OCI-M1 (cell line): ENCODE measurements around the gene ZNRF3.
"Not testable (repeated sequence)": the region's sequence is repeated elsewhere in the genome, so short reads cannot be mapped to it uniquely, and the experiment has no call there.

ENCODE experiments used
- DNase-seq: peaks from one replicate; lab custom pipeline; 2025; lab: John Stamatoyannopoulos, UW

Gene ZNRF3

DNA sequence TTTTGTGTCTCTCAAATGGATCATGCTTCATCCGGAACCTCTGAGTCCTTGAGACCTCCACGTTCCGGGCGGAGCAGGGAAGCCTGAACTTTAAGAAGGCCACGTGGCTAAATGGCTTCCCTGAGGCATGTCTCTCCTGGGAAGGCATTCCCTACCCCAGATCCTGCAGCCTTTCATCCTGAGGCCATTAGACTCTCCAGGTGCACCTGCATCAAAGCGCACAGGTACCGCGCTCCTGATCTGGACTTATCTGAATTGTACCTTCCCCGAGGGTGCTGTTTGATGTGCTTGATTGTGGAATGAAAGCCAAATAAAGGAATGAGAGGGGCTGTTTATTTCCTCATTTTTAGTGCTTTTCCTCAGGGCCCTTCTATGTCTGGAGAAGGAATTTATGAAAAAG, 155.8 kb downstream of the ZNRF3 start:
- no peak for DNase-seq

DNA sequence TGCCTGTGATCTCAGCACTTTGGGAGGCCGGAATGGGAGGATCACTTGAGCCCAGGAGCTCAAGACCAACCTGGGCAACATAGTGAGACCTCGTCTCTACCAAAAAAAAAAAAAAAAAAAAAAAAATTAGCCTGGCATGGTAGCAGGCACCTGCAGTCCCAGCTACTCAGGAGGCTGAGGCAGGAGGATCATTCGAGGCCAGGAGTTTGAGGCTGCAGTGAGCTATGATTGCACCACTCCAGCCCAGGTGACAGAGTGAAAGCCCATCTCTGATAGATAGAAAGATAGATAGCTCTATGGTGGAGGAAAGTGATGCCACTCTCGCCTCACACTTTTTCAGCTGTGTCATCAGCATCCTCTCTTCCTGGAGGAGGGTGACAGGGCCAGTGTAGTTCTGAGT, 156.3 kb downstream of the ZNRF3 start:
- not testable (repeated sequence) for DNase-seq

- peak; percentile 82 for DNase-seq
These were observed 157.3 kb downstream of the ZNRF3 start for GRCh38 chr22:29040385-29041275.

DNA sequence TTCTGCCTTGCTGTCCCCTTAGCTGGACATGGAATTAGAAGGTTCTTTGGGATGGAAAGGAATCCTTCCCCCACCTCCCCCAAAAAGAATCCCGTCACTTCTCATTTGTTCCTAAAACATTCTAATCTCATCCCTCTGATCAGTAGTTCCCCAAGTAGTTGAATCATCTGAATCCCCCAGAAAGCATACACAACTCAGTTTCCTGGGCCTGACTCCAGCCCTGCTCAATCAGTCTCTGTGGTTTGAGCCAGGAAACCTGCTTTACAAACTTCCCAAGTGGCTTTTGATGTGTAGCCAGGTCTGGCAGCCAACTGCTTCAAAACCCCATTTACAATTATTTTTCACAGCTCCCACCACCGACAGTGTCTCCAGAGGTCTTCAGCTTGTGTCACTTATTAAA, 158.0 kb downstream of the ZNRF3 start:
- no peak for DNase-seq

DNA sequence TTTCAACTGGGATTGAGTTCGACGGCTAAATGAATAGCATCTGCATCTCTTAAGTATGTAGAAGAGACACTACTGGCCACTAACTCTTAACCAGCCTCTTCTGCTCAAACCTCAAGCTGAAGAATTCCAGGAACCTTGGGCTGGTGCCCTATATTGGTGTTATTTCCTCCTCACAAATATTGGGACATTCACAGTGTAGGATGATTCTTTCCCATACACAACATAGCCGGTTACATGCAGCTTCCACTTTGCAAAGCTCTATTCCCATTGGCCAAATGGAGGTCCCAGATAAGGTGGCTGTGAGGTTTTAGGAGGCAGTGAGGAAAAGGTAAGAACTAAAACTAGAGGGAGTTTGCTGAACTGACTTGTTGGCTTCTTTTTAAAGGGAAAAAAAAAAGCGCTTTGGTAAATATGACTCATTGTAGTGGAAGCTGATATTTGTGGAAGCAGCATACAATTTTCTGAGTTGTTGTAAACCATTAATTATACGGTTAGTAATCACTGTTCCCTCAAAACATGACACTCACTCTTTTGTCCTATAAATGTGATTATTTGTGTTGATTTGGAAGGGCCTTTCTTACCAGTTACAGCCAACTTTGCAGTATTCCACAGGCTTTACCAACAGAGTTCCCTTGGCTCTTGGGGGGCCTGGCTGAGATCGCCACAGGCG, 160.7 kb downstream of the ZNRF3 start:
- DNase-seq, result no peak

DNA sequence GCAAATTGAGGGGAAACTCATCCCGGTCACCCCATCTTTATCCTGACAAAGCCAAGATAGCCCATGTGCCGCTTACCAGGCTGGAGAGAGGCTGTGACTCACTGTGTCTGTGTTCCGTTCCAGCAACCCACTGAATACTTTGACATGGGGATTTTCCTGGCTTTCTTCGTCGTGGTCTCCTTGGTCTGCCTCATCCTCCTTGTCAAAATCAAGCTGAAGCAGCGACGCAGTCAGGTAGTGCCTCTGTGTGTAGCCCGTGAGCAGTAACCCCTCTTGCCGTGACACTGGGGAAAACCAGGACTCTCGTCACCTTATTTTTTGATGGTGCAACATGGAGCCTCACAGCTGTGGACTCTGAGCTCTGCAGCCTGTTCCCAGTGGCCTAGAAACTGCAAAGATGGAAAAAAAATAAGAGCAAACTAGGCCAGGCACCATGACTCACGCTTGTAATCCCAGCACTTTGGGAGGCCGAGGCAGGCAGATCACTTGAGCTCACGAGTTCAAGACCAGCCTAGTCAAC, 161.3 kb downstream of the ZNRF3 start:
- no peak for DNase-seq

DNA sequence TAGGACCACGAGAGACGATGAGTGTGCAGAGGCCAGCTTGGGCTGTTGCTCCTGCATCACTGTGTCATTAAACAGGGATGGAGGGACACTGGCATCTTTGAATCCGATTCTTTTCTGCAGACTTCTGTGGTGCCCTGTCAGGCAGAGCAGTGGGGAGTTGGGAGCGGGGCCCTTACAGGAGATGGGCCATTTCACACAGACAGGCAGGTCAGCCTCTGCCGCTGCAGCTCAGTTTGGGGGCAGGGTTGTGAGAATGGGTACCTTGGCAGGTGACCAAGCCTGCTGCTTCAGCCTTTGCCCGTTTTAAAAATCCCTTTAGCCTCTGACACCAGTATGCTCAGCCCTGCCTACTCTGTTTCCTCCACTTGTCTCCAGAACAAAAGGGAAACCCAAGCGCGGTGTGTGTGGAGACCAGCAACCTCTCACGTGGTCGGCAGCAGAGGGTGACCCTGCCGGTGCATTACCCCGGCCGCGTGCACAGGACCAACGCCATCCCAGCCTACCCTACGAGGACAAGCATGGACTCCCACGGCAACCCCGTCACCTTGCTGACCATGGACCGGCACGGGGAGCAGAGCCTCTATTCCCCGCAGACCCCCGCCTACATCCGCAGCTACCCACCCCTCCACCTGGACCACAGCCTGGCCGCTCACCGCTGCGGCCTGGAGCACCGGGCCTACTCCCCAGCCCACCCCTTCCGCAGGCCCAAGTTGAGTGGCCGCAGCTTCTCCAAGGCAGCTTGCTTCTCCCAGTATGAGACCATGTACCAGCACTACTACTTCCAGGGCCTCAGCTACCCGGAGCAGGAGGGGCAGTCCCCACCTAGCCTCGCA, 165.7 kb downstream of the ZNRF3 start:
- DNase-seq, result no peak

DNA sequence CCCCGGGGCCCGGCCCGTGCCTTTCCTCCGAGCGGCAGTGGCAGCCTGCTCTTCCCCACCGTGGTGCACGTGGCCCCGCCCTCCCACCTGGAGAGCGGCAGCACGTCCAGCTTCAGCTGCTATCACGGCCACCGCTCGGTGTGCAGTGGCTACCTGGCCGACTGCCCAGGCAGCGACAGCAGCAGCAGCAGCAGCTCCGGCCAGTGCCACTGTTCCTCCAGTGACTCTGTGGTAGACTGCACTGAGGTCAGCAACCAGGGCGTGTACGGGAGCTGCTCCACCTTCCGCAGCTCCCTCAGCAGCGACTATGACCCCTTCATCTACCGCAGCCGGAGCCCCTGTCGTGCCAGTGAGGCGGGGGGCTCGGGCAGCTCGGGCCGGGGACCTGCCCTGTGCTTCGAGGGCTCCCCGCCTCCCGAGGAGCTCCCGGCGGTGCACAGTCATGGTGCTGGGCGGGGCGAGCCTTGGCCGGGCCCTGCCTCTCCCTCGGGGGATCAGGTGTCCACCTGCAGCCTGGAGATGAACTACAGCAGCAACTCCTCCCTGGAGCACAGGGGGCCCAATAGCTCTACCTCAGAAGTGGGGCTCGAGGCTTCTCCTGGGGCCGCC, 166.4 kb downstream of the ZNRF3 start:
- no peak for DNase-seq

- no peak for DNase-seq
These were observed 167.1 kb downstream of the ZNRF3 start for GRCh38 chr22:29050457-29050856.

DNA sequence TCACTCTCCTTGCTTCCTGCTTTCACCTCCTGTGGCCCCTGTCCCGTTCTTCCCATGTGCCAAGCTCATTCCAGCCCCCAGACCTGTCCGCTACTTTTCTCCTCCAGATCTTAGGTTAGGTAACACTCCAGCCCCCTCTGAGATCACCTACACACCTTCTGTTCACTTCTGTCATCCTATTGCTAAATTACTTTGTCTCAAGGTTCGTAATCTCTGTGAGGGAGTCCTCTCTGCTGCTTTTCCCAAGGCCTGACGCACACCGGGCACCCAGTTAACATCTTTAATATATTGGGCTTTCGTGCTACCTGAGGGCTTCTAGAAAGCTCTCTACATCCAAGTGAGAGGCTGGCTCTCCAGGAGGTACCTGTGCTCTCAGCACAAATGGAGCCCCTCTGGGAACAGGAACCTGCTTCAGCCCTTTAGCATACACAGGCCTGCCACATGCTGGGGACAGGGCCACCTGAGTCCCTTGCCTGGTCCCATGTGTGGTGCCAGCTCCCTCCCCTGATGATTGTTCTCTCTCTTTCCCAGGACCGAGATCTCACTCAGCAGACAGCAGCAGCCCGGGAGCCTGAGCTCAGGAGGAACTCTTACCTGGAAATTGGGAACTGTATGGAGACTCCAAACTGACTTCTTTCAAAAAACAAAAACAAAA, 169.8 kb downstream of the ZNRF3 start:
- no peak for DNase-seq

DNA sequence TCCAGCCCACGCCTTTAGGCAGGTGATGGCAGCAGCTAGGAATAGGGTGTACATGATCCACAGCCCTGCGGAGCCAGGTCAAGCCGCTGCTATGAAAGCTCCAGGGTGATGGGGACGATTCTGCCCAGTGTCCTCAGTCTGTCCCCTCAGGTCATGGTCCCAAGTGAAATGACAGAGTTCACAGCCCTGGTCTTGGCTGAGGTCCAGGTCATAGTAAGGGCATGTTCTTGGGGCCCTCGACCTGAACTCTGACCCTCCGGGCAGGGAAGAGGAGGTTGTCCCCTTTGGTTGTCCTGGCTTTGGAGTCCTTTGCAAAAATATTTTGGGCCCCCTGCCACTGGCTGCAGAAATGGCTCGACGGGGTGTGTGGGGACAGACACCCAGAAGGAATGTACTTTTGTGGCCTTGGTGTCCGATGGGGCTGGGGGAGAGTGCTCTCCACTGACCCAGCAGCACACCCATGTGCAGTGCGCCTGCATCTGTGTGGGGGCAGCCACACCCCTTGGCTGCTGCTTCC, 170.9 kb downstream of the ZNRF3 start:
- no peak for DNase-seq

GRCh38 chr22:29055192-29055830, 171.9 kb downstream of the ZNRF3 start:
- no peak for DNase-seq

GRCh38 chr22:29056472-29056871, 173.1 kb downstream of the ZNRF3 start:
- no peak for DNase-seq

- DNase-seq, result no peak
These were observed 177.0 kb downstream of the ZNRF3 start for GRCh38 chr22:29060251-29060869.

DNA sequence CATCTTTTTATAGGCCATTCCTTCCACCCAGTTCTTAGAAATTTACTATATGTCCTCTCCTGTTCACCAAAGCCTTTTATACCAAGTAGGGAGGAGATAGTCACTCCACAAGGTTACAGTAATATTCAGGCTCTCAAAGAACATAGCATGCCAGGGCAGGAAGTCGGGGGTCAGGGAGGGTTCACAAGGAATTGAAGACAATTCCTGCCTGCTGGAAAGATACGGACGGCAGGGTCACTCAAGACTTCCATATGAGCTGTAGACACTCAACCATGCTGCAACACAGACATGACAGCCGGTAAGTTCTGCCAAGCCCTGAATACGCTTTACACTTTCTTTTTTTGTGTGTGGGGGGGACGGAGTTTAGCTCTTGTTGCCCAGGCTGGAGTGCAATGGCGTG, 177.6 kb downstream of the ZNRF3 start:
- DNase-seq, result no peak

- peak; percentile 62 for DNase-seq
These were observed 178.4 kb downstream of the ZNRF3 start, which contains the start of gene C22orf31 for GRCh38 chr22:29061773-29062172. C22orf31 (minus strand) TSS chr22:29061831; CDS start chr22:29061792, 39 bp downstream.

- peak; percentile 36 for DNase-seq
These were observed 179.0 kb downstream of the ZNRF3 start for GRCh38 chr22:29062286-29062821.

- DNase-seq, result peak; percentile 24
These were observed 182.3 kb downstream of the ZNRF3 start for GRCh38 chr22:29065468-29066190.

DNA sequence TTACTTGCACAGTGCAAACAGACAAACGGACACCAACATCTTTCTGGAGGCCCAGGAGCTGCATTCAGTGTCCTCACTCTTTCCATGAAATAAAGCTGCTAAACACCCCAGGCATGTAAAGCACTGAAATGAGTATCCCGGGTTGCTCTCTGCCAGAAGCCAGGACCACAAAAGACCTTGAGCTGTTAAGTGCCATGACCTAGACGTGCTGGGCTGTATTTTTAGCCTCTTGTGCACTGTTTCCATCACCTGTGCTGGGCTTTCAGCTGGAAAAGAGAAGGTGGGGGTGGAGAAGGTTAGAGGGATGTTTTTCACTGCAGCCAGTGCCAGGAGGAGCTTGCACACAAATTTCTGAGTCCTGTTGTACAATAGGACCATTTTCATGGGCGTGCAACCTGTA, 186.1 kb downstream of the ZNRF3 start:
- DNase-seq, result no peak
